ENCODE measurements around the gene ADAMTS1.

GRCh38 chr21:26810266-26810665 is 34.9 kb downstream of the ADAMTS1 start:
- TF ChIP-seq CTCF (conservative IDR thresholded peaks at IDR 0.05; ENCODE audit: low read length): no peak
- no peak for TF ChIP-seq EZH2phosphoT487 (IDR thresholded peaks at IDR 0.05; ENCODE audit: borderline replicate concordance)
